Neural progenitor cell (in vitro differentiated cells): ENCODE measurements around the gene ITPR2.

ENCODE experiments used
- CTCF ChIP-seq: fragments of 200-600 bp; sonication (generic); IDR thresholded peaks from 2 replicates; pipeline ENCODE4 v1.5.1; 2017; ENCODE audit warnings: antibody characterized with exemption, mild to moderate bottlenecking
- EZH2phosphoT487 ChIP-seq: fragments of 200-600 bp; sonication (generic); IDR thresholded peaks from 2 replicates; pipeline ENCODE4 v1.6.1; 2017; ENCODE audit warnings: antibody characterized with exemption

- TF ChIP-seq CTCF, result no peak
- TF ChIP-seq EZH2phosphoT487, result no peak
Observed at GRCh38 chr12:26697217-26697616, 135.8 kb downstream of the ITPR2 start.
